ENCODE measurements around the gene LRRC46.

DNA sequence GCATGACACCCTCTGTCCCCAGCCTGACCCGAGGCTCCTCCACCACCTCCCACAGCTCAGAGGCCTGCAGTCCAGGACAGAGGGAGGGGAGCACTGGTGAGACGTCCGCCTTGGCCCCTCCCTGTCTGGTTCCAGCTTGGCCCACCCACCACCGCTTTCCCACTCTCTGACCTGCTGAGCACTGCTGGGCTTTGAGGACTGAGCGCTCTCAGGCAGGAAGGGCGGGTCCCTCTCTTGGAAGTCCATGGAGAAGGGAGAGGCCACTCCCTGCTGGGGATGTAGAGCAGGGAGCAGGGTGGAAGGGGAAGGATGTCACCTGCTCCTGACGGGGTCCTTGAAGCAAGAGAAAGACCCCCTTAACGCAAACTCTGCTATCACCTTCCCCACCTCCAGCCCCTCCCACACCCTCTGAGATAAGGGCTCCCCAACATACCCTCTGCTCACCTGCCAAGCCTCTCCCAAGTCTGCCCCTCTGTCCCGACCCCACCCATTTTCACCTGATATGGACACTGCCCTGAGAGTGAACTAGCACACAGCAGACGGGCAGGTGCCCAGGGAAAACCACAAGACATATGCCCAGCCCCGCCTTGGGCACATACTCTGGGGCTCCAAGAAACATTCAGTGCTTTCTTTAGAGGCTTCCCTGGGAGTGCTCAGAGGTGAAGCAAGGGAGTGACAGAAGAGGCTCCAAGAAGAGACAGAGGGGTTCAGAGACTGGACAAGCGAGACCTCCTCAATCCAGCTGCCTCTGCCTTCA is 11.3 kb upstream of the LRRC46 start:
- TF ChIP-seq, protein P1, sequence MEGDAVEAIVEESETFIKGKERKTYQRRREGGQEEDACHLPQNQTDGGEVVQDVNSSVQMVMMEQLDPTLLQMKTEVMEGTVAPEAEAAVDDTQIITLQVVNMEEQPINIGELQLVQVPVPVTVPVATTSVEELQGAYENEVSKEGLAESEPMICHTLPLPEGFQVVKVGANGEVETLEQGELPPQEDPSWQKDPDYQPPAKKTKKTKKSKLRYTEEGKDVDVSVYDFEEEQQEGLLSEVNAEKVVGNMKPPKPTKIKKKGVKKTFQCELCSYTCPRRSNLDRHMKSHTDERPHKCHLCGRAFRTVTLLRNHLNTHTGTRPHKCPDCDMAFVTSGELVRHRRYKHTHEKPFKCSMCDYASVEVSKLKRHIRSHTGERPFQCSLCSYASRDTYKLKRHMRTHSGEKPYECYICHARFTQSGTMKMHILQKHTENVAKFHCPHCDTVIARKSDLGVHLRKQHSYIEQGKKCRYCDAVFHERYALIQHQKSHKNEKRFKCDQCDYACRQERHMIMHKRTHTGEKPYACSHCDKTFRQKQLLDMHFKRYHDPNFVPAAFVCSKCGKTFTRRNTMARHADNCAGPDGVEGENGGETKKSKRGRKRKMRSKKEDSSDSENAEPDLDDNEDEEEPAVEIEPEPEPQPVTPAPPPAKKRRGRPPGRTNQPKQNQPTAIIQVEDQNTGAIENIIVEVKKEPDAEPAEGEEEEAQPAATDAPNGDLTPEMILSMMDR (IDR thresholded peaks at IDR 0.05; ENCODE audit: low read depth, low read length), result no peak
- TF ChIP-seq, protein P2, sequence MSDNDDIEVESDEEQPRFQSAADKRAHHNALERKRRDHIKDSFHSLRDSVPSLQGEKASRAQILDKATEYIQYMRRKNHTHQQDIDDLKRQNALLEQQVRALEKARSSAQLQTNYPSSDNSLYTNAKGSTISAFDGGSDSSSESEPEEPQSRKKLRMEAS (IDR thresholded peaks at IDR 0.05; ENCODE audit: low read depth, low read length), result no peak
- TF ChIP-seq POLR2A (IDR thresholded peaks at IDR 0.05; ENCODE audit: extremely low read depth, insufficient read length), result no peak
- TF ChIP-seq MYC (IDR thresholded peaks at IDR 0.05; ENCODE audit: low read depth, low read length), result no peak

All from NB4 (cell line).